WTC11 (cell line): Measurements from ENCODE around the gene SLC24A4.

ENCODE experiments used
- ELF4 ChIP-seq: sonication (generic); formaldehyde crosslinking; IDR thresholded peaks from 2 replicates; pipeline ENCODE4 v1.8.1; 2022; ENCODE audit warnings: low read depth, mild to moderate bottlenecking, moderate library complexity, missing genetic modification reagents
- ETV6 ChIP-seq: sonication (generic); formaldehyde crosslinking; IDR thresholded peaks from 2 replicates; pipeline ENCODE4 v1.8.1; 2022; ENCODE audit warnings: mild to moderate bottlenecking, missing genetic modification reagents
- FOXK1 ChIP-seq: sonication (generic); formaldehyde crosslinking; IDR thresholded peaks from 2 replicates; pipeline ENCODE4 v1.8.0; 2022; ENCODE audit warnings: mild to moderate bottlenecking, moderate library complexity, missing genetic modification reagents
- FOXP1 ChIP-seq: sonication (generic); formaldehyde crosslinking; IDR thresholded peaks from 2 replicates; pipeline ENCODE4 v1.8.0; 2022; ENCODE audit warnings: missing genetic modification reagents, mild to moderate bottlenecking, moderate library complexity, borderline replicate concordance
- HMGXB4 ChIP-seq: sonication (generic); formaldehyde crosslinking; IDR thresholded peaks from 2 replicates; pipeline ENCODE4 v1.8.1; 2023; ENCODE audit warnings: mild to moderate bottlenecking, moderate library complexity, missing genetic modification reagents
- IRF2 ChIP-seq: sonication (generic); formaldehyde crosslinking; IDR thresholded peaks from 2 replicates; pipeline ENCODE4 v1.8.0; 2022; ENCODE audit warnings: low read depth, missing genetic modification reagents, borderline replicate concordance
- JUN ChIP-seq: sonication (generic); formaldehyde crosslinking; IDR thresholded peaks from 2 replicates; pipeline ENCODE4 v1.8.0; 2023; ENCODE audit warnings: mild to moderate bottlenecking, missing genetic modification reagents
- ZNF671 ChIP-seq: fragments of 250-450 bp; sonication (Bioruptor Pico); IDR thresholded peaks from 2 replicates; pipeline ENCODE4 v1.8.0; 2021; ENCODE audit warnings: mild to moderate bottlenecking
- TF ChIP-seq, protein P1 (sequence below): sonication (generic); formaldehyde crosslinking; IDR thresholded peaks from 2 replicates; pipeline ENCODE4 v1.8.1; 2023; ENCODE audit warnings: mild to moderate bottlenecking, missing genetic modification reagents, moderate library complexity
- TF ChIP-seq, protein P2 (sequence below): fragments of 200-600 bp; IDR thresholded peaks from 2 replicates; pipeline ENCODE4 v1.8.0; 2022; ENCODE audit warnings: antibody characterized with exemption

GRCh38 chr14:92288994-92289660 is 33.8 kb upstream of the SLC24A4 start:
- TF ChIP-seq, protein P1, sequence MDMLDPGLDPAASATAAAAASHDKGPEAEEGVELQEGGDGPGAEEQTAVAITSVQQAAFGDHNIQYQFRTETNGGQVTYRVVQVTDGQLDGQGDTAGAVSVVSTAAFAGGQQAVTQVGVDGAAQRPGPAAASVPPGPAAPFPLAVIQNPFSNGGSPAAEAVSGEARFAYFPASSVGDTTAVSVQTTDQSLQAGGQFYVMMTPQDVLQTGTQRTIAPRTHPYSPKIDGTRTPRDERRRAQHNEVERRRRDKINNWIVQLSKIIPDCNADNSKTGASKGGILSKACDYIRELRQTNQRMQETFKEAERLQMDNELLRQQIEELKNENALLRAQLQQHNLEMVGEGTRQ (CRISPR knock-in tag) = no peak
- no peak for TF ChIP-seq ELF4
- TF ChIP-seq FOXK1 (CRISPR knock-in tag) = no peak
- no peak for TF ChIP-seq FOXP1 (CRISPR knock-in tag)
- TF ChIP-seq HMGXB4 (CRISPR knock-in tag) = no peak
- no peak for TF ChIP-seq JUN (CRISPR knock-in tag)
- TF ChIP-seq, protein P2, sequence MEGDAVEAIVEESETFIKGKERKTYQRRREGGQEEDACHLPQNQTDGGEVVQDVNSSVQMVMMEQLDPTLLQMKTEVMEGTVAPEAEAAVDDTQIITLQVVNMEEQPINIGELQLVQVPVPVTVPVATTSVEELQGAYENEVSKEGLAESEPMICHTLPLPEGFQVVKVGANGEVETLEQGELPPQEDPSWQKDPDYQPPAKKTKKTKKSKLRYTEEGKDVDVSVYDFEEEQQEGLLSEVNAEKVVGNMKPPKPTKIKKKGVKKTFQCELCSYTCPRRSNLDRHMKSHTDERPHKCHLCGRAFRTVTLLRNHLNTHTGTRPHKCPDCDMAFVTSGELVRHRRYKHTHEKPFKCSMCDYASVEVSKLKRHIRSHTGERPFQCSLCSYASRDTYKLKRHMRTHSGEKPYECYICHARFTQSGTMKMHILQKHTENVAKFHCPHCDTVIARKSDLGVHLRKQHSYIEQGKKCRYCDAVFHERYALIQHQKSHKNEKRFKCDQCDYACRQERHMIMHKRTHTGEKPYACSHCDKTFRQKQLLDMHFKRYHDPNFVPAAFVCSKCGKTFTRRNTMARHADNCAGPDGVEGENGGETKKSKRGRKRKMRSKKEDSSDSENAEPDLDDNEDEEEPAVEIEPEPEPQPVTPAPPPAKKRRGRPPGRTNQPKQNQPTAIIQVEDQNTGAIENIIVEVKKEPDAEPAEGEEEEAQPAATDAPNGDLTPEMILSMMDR = no peak
- no peak for TF ChIP-seq ETV6 (CRISPR knock-in tag)
- TF ChIP-seq IRF2 (CRISPR knock-in tag) = no peak
- no peak for TF ChIP-seq ZNF671
